WTC11 (cell line): Measurements from ENCODE around the gene SLC15A5. TPM values are rescaled to one million over a fixed set of nuclear protein-coding genes. Genes with fewer than 3 reads are reported as not detected.

Source experiments
- ATAC-seq: fragments of 200-7000 bp; cut with Tn5 transposase; 2 replicates; pipeline ENCODE4 v1.10.0; 2021; ENCODE audit warnings: mild to moderate bottlenecking, moderate library complexity
- CTCF ChIA-PET: fragments of 300-600 bp; sonication (Branson Sonifier 250); formaldehyde crosslinking; loops from one replicate; lab custom pipeline; 2021; ENCODE audit warnings: antibody characterized with exemption; lab: Charles Lee
- POLR2A ChIA-PET: fragments of 350-600 bp; sonication (Branson Sonifier 250); formaldehyde crosslinking; loops from one replicate; lab custom pipeline; 2021; ENCODE audit warnings: antibody characterized with exemption; lab: Charles Lee
- DNase-seq: peaks from one replicate; pipeline ENCODE4 v3.0.0; 2021; ENCODE audit warnings: low spot score
- H3K27ac Mint-ChIP-seq: 2 replicates; pipeline ENCODE4 v1.8.0; 2021; ENCODE audit warnings: mixed read lengths
- H3K27me3 Mint-ChIP-seq: 2 replicates; pipeline ENCODE4 v1.8.0; 2021; ENCODE audit warnings: low read depth, mild to moderate bottlenecking, moderate library complexity, mixed read lengths
- H3K36me3 Mint-ChIP-seq: 2 replicates; pipeline ENCODE4 v1.8.0; 2021; ENCODE audit warnings: mixed read lengths
- H3K4me1 Mint-ChIP-seq: 2 replicates; pipeline ENCODE4 v1.8.0; 2022; ENCODE audit warnings: mixed read lengths
- H3K4me3 Mint-ChIP-seq: 2 replicates; pipeline ENCODE4 v1.8.0; 2021; ENCODE audit warnings: mild to moderate bottlenecking, moderate library complexity, mixed read lengths
- H3K9me3 Mint-ChIP-seq: 2 replicates; pipeline ENCODE4 v1.8.0; 2021; ENCODE audit warnings: mixed read lengths
- ARID4B ChIP-seq: sonication (generic); formaldehyde crosslinking; IDR thresholded peaks from 2 replicates; pipeline ENCODE4 v1.8.0; 2023; ENCODE audit warnings: missing genetic modification reagents, mild to moderate bottlenecking, borderline replicate concordance
- ATF2 ChIP-seq: sonication (generic); formaldehyde crosslinking; IDR thresholded peaks from 2 replicates; pipeline ENCODE4 v1.8.1; 2022; ENCODE audit warnings: low read depth, missing genetic modification reagents, borderline replicate concordance
- ATF3 ChIP-seq: sonication (generic); formaldehyde crosslinking; conservative IDR thresholded peaks from 2 replicates; pipeline ENCODE4 v1.8.1; 2022; ENCODE audit warnings: mild to moderate bottlenecking, missing genetic modification reagents
- E2F4 ChIP-seq: sonication (generic); formaldehyde crosslinking; IDR thresholded peaks from 2 replicates; pipeline ENCODE4 v1.8.1; 2022; ENCODE audit warnings: low read depth, mild to moderate bottlenecking, moderate library complexity, missing genetic modification reagents, borderline replicate concordance
- E2F5 ChIP-seq: sonication (generic); formaldehyde crosslinking; IDR thresholded peaks from 2 replicates; pipeline ENCODE4 v1.8.1; 2022; ENCODE audit warnings: mild to moderate bottlenecking, moderate library complexity, missing genetic modification reagents
- FOXK1 ChIP-seq: sonication (generic); formaldehyde crosslinking; IDR thresholded peaks from 2 replicates; pipeline ENCODE4 v1.8.0; 2022; ENCODE audit warnings: mild to moderate bottlenecking, moderate library complexity, missing genetic modification reagents
- HMGXB4 ChIP-seq: sonication (generic); formaldehyde crosslinking; IDR thresholded peaks from 2 replicates; pipeline ENCODE4 v1.8.1; 2023; ENCODE audit warnings: mild to moderate bottlenecking, moderate library complexity, missing genetic modification reagents
- NFATC4 ChIP-seq: fragments of 250-450 bp; sonication (Bioruptor Pico); IDR thresholded peaks from 2 replicates; pipeline ENCODE4 v1.9.0; 2021; ENCODE audit warnings: mild to moderate bottlenecking
- NFYB ChIP-seq: sonication (generic); formaldehyde crosslinking; conservative IDR thresholded peaks from 2 replicates; pipeline ENCODE4 v1.8.0; 2022; ENCODE audit warnings: low read depth, missing genetic modification reagents
- PRRX2 ChIP-seq: fragments of 250-450 bp; sonication (Bioruptor Pico); IDR thresholded peaks from 2 replicates; pipeline ENCODE4 v1.8.0; 2021; ENCODE audit warnings: mild to moderate bottlenecking
- SOX15 ChIP-seq: fragments of 250-450 bp; sonication (Bioruptor Pico); IDR thresholded peaks from 2 replicates; pipeline ENCODE4 v1.9.0; 2021; ENCODE audit warnings: mild to moderate bottlenecking
- SP1 ChIP-seq: sonication (generic); formaldehyde crosslinking; conservative IDR thresholded peaks from 2 replicates; pipeline ENCODE4 v1.8.1; 2022; ENCODE audit warnings: missing genetic modification reagents
- STAT6 ChIP-seq: sonication (generic); formaldehyde crosslinking; conservative IDR thresholded peaks from 2 replicates; pipeline ENCODE4 v1.8.1; 2023; ENCODE audit warnings: mild to moderate bottlenecking, low read depth, missing genetic modification reagents, moderate library complexity
- TCF7 ChIP-seq: sonication (generic); formaldehyde crosslinking; IDR thresholded peaks from 2 replicates; pipeline ENCODE4 v1.8.0; 2022; ENCODE audit warnings: mild to moderate bottlenecking, low read depth, missing genetic modification reagents, moderate library complexity
- USF1 ChIP-seq: sonication (generic); formaldehyde crosslinking; IDR thresholded peaks from 2 replicates; pipeline ENCODE4 v1.8.0; 2022; ENCODE audit warnings: mild to moderate bottlenecking, missing genetic modification reagents
- USF2 ChIP-seq: sonication (generic); formaldehyde crosslinking; IDR thresholded peaks from 2 replicates; pipeline ENCODE4 v1.8.1; 2023; ENCODE audit warnings: mild to moderate bottlenecking, missing genetic modification reagents, moderate library complexity
- ZNF121 ChIP-seq: sonication (generic); formaldehyde crosslinking; IDR thresholded peaks from 2 replicates; pipeline ENCODE4 v1.8.0; 2023; ENCODE audit warnings: missing genetic modification reagents
- ZNF263 ChIP-seq: sonication (generic); formaldehyde crosslinking; IDR thresholded peaks from 2 replicates; pipeline ENCODE4 v1.8.1; 2022; ENCODE audit warnings: low read depth, mild to moderate bottlenecking, moderate library complexity, missing genetic modification reagents
- ZNF671 ChIP-seq: fragments of 250-450 bp; sonication (Bioruptor Pico); IDR thresholded peaks from 2 replicates; pipeline ENCODE4 v1.8.0; 2021; ENCODE audit warnings: mild to moderate bottlenecking
- total RNA-seq: library from RNA; stranded (reverse); gene quantifications from 3 replicates; pipeline ENCODE4 v1.2.3, GENCODE V29; 2021

SLC15A5 gene
- total RNA-seq, 1 experiment from 2014 or later = not detected

- Mint-ChIP-seq H3K4me1 (peaks cover 6% of the 10 kb centered on the region; the same call in 1 of the 2 replicates), H3K27me3 (no peaks in the 10 kb centered on the region; the same call in 1 of the 2 replicates), H3K36me3 (no peaks in the 10 kb centered on the region), H3K4me3 (no peak overlapping the region), H3K9me3 (peaks cover 13% of the 10 kb centered on the region), H3K27ac (no peak overlapping the region)
- ChIA-PET POLR2A (no interaction called here), CTCF (no interaction called here)
- DNase-seq (no peak), ATAC-seq (peak; percentile 83)
- TF ChIP-seq USF1 (no peak), FOXK1 (no peak), ATF2 (CRISPR knock-in tag) (no peak), PRRX2 (CRISPR knock-in tag) (no peak), ATF3 (no peak), NFYB (CRISPR knock-in tag) (no peak), E2F5 (no peak), ZNF671 (CRISPR knock-in tag) (no peak), ARID4B (CRISPR knock-in tag) (no peak), ZNF263 (CRISPR knock-in tag) (no peak), USF2 (CRISPR knock-in tag) (no peak), SP1 (CRISPR knock-in tag) (no peak), ZNF121 (CRISPR knock-in tag) (no peak), NFATC4 (no peak), E2F4 (CRISPR knock-in tag) (no peak), TCF7 (no peak), HMGXB4 (no peak), STAT6 (CRISPR knock-in tag) (no peak), SOX15 (no peak)
These were observed 47.3 kb upstream of the SLC15A5 start for GRCh38 chr12:16324772-16325171.
